KMS-11 (cell line): Measurements from ENCODE around the gene ZNF182.
"Not testable (repeated sequence)": the region's sequence is repeated elsewhere in the genome, so short reads cannot be mapped to it uniquely, and the experiment has no call there.

Experiments used
- H2AFZ ChIP-seq: fragments of 200-600 bp; sonication (generic); 2 replicates; pipeline ENCODE4 v1.6.1; 2016; ENCODE audit warnings: antibody characterized with exemption, mixed run types, low read depth
- H3K27ac ChIP-seq: fragments of 200-600 bp; sonication (generic); 2 replicates; pipeline ENCODE4 v1.6.1; 2016; ENCODE audit warnings: mild to moderate bottlenecking, mixed run types
- H3K27me3 ChIP-seq: fragments of 200-600 bp; sonication (generic); 2 replicates; pipeline ENCODE4 v1.6.1; 2017; ENCODE audit warnings: mild to moderate bottlenecking, low read depth, mixed run types, moderate library complexity; ENCODE audit not compliant: insufficient read depth
- H3K36me3 ChIP-seq: fragments of 200-600 bp; sonication (generic); 2 replicates; pipeline ENCODE4 v1.6.1; 2017; ENCODE audit warnings: mild to moderate bottlenecking, mixed run types; ENCODE audit not compliant: insufficient read depth
- H3K4me1 ChIP-seq: fragments of 200-600 bp; sonication (generic); 2 replicates; pipeline ENCODE4 v1.6.1; 2016; ENCODE audit warnings: mild to moderate bottlenecking, low read depth, mixed run types; ENCODE audit not compliant: poor library complexity, severe bottlenecking
- H3K4me2 ChIP-seq: fragments of 200-600 bp; sonication (generic); 2 replicates; pipeline ENCODE4 v1.7.0; 2016; ENCODE audit warnings: mild to moderate bottlenecking, mixed run types
- H3K4me3 ChIP-seq: fragments of 200-600 bp; sonication (generic); IDR thresholded peaks from 2 replicates; pipeline ENCODE4 v1.6.1; 2017; ENCODE audit warnings: low read depth, low read length, mixed read lengths; ENCODE audit not compliant: insufficient read depth
- H3K79me2 ChIP-seq: fragments of 200-600 bp; sonication (generic); 2 replicates; pipeline ENCODE4 v1.6.1; 2016; ENCODE audit warnings: low read depth, mixed run types; ENCODE audit not compliant: insufficient read depth
- H3K9ac ChIP-seq: fragments of 200-600 bp; sonication (generic); 2 replicates; pipeline ENCODE4 v1.6.1; 2016; ENCODE audit warnings: mild to moderate bottlenecking, mixed run types
- H4K20me1 ChIP-seq: fragments of 200-600 bp; sonication (generic); 2 replicates; pipeline ENCODE4 v1.6.1; 2016; ENCODE audit warnings: mild to moderate bottlenecking, mixed run types; ENCODE audit not compliant: insufficient read depth
- CTCF ChIP-seq: fragments of 200-600 bp; sonication (generic); conservative IDR thresholded peaks from 2 replicates; pipeline ENCODE4 v1.6.1; 2017; ENCODE audit warnings: low read depth, mild to moderate bottlenecking, antibody characterized with exemption, low read length, moderate library complexity, mixed read lengths

The ZNF182 gene

GRCh38 chrX:47940448-47940847, 63.3 kb downstream of the ZNF182 start:
- H3K4me1 ChIP-seq = peaks cover 7% of the 10 kb centered on the region
- H3K36me3 ChIP-seq = no peaks in the 10 kb centered on the region
- H3K79me2 ChIP-seq = no peaks in the 10 kb centered on the region
- H3K4me2 ChIP-seq = no peak overlapping the region
- H3K4me3 ChIP-seq = no peak overlapping the region
- no peak overlapping the region for H3K27ac ChIP-seq
- no peak for TF ChIP-seq CTCF
- no peaks in the 10 kb centered on the region for H3K27me3 ChIP-seq
- H2AFZ ChIP-seq = no peak overlapping the region
- H4K20me1 ChIP-seq = no peaks in the 10 kb centered on the region
- H3K9ac ChIP-seq = no peak overlapping the region

GRCh38 chrX:47936940-47937317, 66.9 kb downstream of the ZNF182 start:
- no peaks in the 10 kb centered on the region for H3K27me3 ChIP-seq
- H3K9ac ChIP-seq = no peak overlapping the region
- H3K4me3 ChIP-seq = no peak overlapping the region
- H2AFZ ChIP-seq = peak overlapping the region; percentile 44; the same call in 1 of the 2 replicates
- peak overlapping the region; percentile 67 for H3K27ac ChIP-seq
- H3K36me3 ChIP-seq = no peaks in the 10 kb centered on the region
- H3K79me2 ChIP-seq = no peaks in the 10 kb centered on the region
- no peak for TF ChIP-seq CTCF
- H4K20me1 ChIP-seq = no peaks in the 10 kb centered on the region
- peak overlapping the region; percentile 57; the same call in 1 of the 2 replicates for H3K4me2 ChIP-seq
- H3K4me1 ChIP-seq = peaks cover 8% of the 10 kb centered on the region

GRCh38 chrX:47936224-47936939, 67.4 kb downstream of the ZNF182 start:
- Histone ChIP-seq H2AFZ (peak overlapping the region; percentile 44), H3K4me3 (no peak overlapping the region), H3K4me2 (peak overlapping the region; percentile 57)

GRCh38 chrX:47933946-47934345, 69.8 kb downstream of the ZNF182 start:
- Histone ChIP-seq H3K36me3 (no peaks in the 10 kb centered on the region), H3K27me3 (no peaks in the 10 kb centered on the region), H3K4me3 (no peak overlapping the region), H3K4me1 (peaks cover 8% of the 10 kb centered on the region), H3K4me2 (no peak overlapping the region), H2AFZ (no peak overlapping the region), H4K20me1 (no peaks in the 10 kb centered on the region), H3K27ac (no peak overlapping the region), H3K79me2 (no peaks in the 10 kb centered on the region), H3K9ac (no peak overlapping the region)
- TF ChIP-seq CTCF = no peak

More at GRCh38 chrX:47936224-47936939, 67.4 kb downstream of the ZNF182 start:
- TF ChIP-seq CTCF = no peak
- no peaks in the 10 kb centered on the region for H3K79me2 ChIP-seq
- H3K4me1 ChIP-seq = peaks cover 8% of the 10 kb centered on the region
- no peaks in the 10 kb centered on the region for H4K20me1 ChIP-seq
- H3K27me3 ChIP-seq = no peaks in the 10 kb centered on the region
- H3K36me3 ChIP-seq = no peaks in the 10 kb centered on the region
- H3K9ac ChIP-seq = peak overlapping the region; percentile 29; the same call in 1 of the 2 replicates
- H3K27ac ChIP-seq = peak overlapping the region; percentile 67

- H3K4me3 ChIP-seq, H3K9ac ChIP-seq, H4K20me1 ChIP-seq, H3K79me2 ChIP-seq, H3K27me3 ChIP-seq, H3K4me2 ChIP-seq, H3K4me1 ChIP-seq, H3K36me3 ChIP-seq, H3K27ac ChIP-seq, H2AFZ ChIP-seq: not testable (repeated sequence)
These were observed 71.8 kb downstream of the ZNF182 start for GRCh38 chrX:47931970-47932369.
